Stimulated activated CD4-positive, alpha-beta T cell treated with anti-CD3 and anti-CD28 coated beads, Interleukin-15, amount 100 ng/mL, for 1 hour (primary cell): Measurements from ENCODE around the gene PABPN1L.
"Not testable (repeated sequence)": the region's sequence is repeated elsewhere in the genome, so short reads cannot be mapped to it uniquely, and the experiment has no call there.

Source experiments
- DNase-seq, 2 donors: peaks; one replicate each; pipeline ENCODE4 v3.0.0-alpha.2; 2020; ENCODE audit warnings: low read depth in 1 of 2, low spot score in 1 of 2

The PABPN1L gene

GRCh38 chr16:88901718-88902337, 35.4 kb upstream of the PABPN1L start:
- DNase-seq, result no peak

GRCh38 chr16:88900662-88901052, 34.2 kb upstream of the PABPN1L start:
- no peak for DNase-seq

GRCh38 chr16:88899901-88900661, 33.6 kb upstream of the PABPN1L start:
- DNase-seq, result no peak

GRCh38 chr16:88897696-88898425, 31.4 kb upstream of the PABPN1L start:
- DNase-seq, result no peak

- no peak for DNase-seq
Observed at GRCh38 chr16:88896238-88897070, 30.0 kb upstream of the PABPN1L start.

DNA sequence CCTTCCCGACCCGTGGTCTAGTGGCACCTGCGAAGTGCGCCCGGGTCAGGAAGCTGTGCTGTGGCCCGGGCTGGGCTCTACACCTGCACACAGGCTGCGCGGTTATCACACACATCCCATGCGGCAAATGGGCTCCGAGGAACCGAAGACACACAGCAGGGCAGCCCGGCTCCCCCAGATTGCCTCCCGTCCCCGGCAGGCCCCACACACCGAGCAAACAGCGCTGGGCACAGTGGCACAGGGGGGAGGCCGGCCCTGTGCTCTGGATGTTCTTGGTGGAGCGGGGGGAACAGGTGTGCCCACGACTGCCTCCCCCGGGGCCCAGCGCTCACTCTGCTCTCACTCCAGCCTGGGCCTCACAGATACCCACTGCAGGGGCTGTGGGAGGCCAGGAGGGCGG, 28.9 kb upstream of the PABPN1L start:
- DNase-seq, result no peak

DNA sequence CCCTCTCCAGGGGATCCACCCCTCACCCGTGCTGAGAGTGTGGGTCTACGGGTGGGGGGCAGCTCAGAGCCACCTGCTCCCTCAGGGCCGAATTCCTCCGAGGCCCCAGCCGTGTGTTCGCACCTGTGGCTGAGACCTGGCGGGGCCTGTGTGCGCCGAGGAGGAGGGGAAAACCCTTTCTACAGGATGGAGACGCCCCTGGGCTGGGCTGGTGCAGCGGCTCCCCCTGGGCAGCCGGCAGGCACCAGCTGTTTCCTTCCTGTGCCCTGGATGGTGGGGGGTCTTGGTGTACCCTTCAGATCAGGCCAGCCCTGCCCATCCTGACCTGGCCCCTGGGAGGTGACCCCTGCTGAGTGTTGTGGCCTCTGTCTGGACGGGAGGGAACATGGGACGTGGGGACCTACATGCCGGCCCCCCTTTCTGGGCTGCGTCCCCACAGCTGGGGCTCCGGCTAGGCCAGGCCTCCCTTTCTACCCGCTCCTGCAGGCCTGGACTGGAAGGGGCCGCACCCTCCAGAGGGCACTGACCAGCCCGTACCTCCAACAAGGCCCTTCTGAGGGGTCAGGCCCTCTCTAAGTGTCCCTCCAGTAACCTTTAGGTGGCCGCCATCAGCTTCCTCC, 28.3 kb upstream of the PABPN1L start:
- no peak for DNase-seq

- not testable (repeated sequence) for DNase-seq
Observed at GRCh38 chr16:88894266-88894665, 27.8 kb upstream of the PABPN1L start.

GRCh38 chr16:88893127-88893968, 26.9 kb upstream of the PABPN1L start:
- DNase-seq, result no peak

GRCh38 chr16:88892065-88892464, 25.6 kb upstream of the PABPN1L start:
- no peak for DNase-seq

DNA sequence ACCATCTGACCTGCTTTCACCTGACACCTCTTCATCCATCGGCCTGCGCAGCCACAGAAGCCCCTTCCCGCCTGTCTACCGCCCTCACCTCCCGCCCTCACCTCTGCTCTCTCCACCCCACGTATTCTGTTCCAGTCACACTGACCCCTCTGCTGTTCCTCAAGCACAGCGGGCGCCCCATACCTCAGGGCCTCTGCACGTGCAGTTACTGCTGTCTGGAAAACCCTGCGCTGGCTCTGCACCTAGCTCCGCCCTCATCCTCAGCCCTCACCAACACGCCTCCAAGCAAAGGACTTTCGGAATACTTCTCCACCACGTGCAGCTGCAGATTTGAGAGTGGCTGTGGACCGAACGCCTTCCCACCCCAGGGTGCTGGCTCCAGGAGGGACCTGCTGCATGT, 24.6 kb upstream of the PABPN1L start:
- DNase-seq, result no peak

- DNase-seq, result not testable (repeated sequence)
Observed at GRCh38 chr16:88889702-88890352, 23.4 kb upstream of the PABPN1L start.

- DNase-seq, result no peak
Observed at GRCh38 chr16:88888461-88889387, 22.3 kb upstream of the PABPN1L start.

DNA sequence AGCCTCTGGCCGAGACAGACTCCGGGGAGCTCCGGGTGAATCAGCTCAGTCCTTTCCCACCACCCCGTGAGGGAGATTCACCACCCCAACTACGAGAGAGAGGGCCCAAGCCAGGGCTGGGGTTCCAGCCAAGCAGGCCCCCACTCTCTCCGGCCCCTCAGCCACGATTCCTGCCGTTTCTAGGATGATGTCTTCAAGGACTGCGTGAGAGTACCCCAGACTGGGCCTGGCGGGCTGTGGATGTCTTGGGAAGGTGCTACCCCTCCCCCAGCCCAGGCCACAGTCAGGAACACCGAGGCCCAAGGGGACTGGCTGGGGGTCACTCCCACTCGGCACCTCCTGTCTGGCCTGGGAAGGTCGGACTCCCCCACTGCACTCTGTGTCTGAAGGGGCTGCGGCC, 21.6 kb upstream of the PABPN1L start:
- DNase-seq, result no peak

- no peak for DNase-seq
Observed at GRCh38 chr16:88886845-88887521, 20.5 kb upstream of the PABPN1L start.

DNA sequence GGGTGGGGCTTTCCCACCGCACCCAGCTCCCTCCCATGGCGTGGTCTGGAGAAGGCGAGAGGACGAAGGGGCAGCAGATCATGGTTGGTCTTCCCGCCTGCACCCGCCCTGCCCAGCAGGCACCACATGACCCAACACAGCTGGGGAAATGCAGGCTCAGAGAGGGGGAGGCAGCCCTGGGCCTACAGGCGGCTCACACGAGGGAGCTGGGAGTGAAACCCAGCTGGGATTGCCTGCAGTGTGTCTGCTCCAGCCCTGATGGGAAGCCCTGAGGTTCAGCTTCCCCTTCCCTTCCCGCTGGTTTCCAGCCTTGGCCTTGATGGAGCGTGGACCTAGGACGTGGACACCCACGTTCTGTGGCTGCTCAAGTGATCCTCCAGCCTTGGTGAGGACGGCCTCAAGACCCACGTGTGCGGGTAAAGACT, 20.0 kb upstream of the PABPN1L start:
- no peak for DNase-seq

GRCh38 chr16:88885693-88886280, 19.3 kb upstream of the PABPN1L start:
- no peak for DNase-seq
